Spleen (tissue), 11 donors: ENCODE measurements around the gene SLC16A3. TPM values are rescaled to one million over a fixed set of nuclear protein-coding genes. Genes with fewer than 3 reads are reported as not detected.

ENCODE experiments used
- DNase-seq: peaks from one replicate; pipeline ENCODE4 v3.0.0-alpha.2; 2020
- H3K27ac ChIP-seq, 8 donors: fragments of 200-600 bp; sonication (generic) in 7 of 8; 1 replicate in 4 of 8; 2 replicates in 4 of 8; pipeline versions ENCODE4 v1.5.0 to v1.8.0; 2016 to 2021; ENCODE audit warnings: inconsistent platforms in 4 of 8, mild to moderate bottlenecking in 4 of 8, moderate library complexity in 1 of 8
- H3K27me3 ChIP-seq, 7 donors: fragments of 200-600 bp; sonication (generic) in 6 of 7; replicated peaks in 1 of 7; 1 replicate in 4 of 7; 2 replicates in 3 of 7; pipeline versions ENCODE4 v1.5.0 to v1.8.0; 2016 to 2021; ENCODE audit warnings: inconsistent platforms in 3 of 7, mild to moderate bottlenecking in 1 of 7
- H3K36me3 ChIP-seq, 6 donors: fragments of 200-600 bp; sonication (generic) in 5 of 6; 1 replicate in 4 of 6; 2 replicates in 2 of 6; pipeline versions ENCODE4 v1.5.0 to v1.8.0; 2016 to 2021; ENCODE audit warnings: inconsistent platforms in 2 of 6
- H3K4me1 ChIP-seq, 6 donors: fragments of 200-600 bp; sonication (generic) in 5 of 6; 1 replicate in 3 of 6; 2 replicates in 3 of 6; pipeline versions ENCODE4 v1.5.0 to v1.8.0; 2016 to 2021; ENCODE audit warnings: inconsistent platforms in 3 of 6
- H3K4me3 ChIP-seq, 8 donors: fragments of 200-600 bp; sonication (generic) in 7 of 8; 1 replicate in 4 of 8; 2 replicates in 4 of 8; pipeline versions ENCODE4 v1.5.0 to v1.8.0; 2016 to 2021; ENCODE audit warnings: inconsistent platforms in 4 of 8, mild to moderate bottlenecking in 4 of 8, moderate library complexity in 2 of 8
- H3K9me3 ChIP-seq, 8 donors: fragments of 200-600 bp; sonication (generic) in 7 of 8; 1 replicate in 4 of 8; 2 replicates in 4 of 8; pipeline versions ENCODE4 v1.5.0 to v1.8.0; 2016 to 2021; ENCODE audit warnings: inconsistent platforms in 4 of 8
- CTCF ChIP-seq, 11 experiments: fragments of 200-600 bp in 7 of 11; fragments of 450-650 bp in 4 of 11; sonication (generic) in 4 of 11; IDR thresholded peaks in 8 of 11; conservative IDR thresholded peaks in 3 of 11; 1 replicate in 7 of 11; 2 replicates in 4 of 11; pipeline versions ENCODE4 v1.4.0 to v1.8.0; 2016 to 2021; ENCODE audit warnings: antibody characterized with exemption in 11 of 11, inconsistent platforms in 4 of 11, mild to moderate bottlenecking in 1 of 11
- POLR2A ChIP-seq, 3 donors: fragments of 450-650 bp; IDR thresholded peaks; one replicate each; pipeline ENCODE4 v1.5.1; 2017; ENCODE audit warnings: antibody characterized with exemption in 3 of 3, mild to moderate bottlenecking in 1 of 3
- POLR2AphosphoS5 ChIP-seq, 3 donors: sonication (generic); formaldehyde crosslinking; IDR thresholded peaks; one replicate each; pipeline ENCODE4 v1.5.1; 2017; ENCODE audit warnings: antibody characterized with exemption in 3 of 3
- WGBS, 5 donors: extraction: QIAGEN DNeasy Blood & Tissue Kit in 3 of 5; methylation state at CpG; one replicate each; pipeline versions ENCODE4 v1.1.5 to v1.1.7; 2013 to 2018; 5-methylcytosine and 5-hydroxymethylcytosine counted together
- intact Hi-C: fragments of 100-400 bp; cut with DNase I; formaldehyde crosslinking; loops from one replicate; pipeline ENCODE4 v1.15.0; 2023; ENCODE audit warnings: low total_unique reads
- polyA plus RNA-seq, 3 donors: library from polyadenylated mRNA; stranded (reverse); fragments of 200-250 nt; gene quantifications; one replicate each; pipeline ENCODE4 v1.2.1, GENCODE V29; 2013
- total RNA-seq, 7 donors: library from RNA; depleted of rRNA in 3 of 7; stranded (reverse); fragments of >200 nt in 3 of 7; fragmentation: NEBNext Ultra II Directional in 4 of 7; extraction: Animal tissue kit (Norgen Biotek cat#: 25700) in 4 of 7; gene quantifications; one replicate each; pipeline versions ENCODE4 v1.1.0 to v1.2.1, GENCODE V29; 2016 to 2021
- donor health status: healthy with polysubstance abuse.
- donor health status: DM: no; HTN: no; CAD: no; lungs with moderate emphysema.
- donor health status: DM: no; HTN: no; CAD: no.
- donor health status: Bipolar disorder and iron deficiency.
- donor health status: healthy.
- donor health status: DM: no; HTN: no; CAD: no.
- donor health status: DM: yes; HTN: yes; CAD: no.

Gene SLC16A3
- total and polyA plus RNA-seq, 10 donors: 11.1 to 185 (median 74.0) TPM

GRCh38 chr17:82180776-82181528 lies 47.9 kb upstream of the SLC16A3 start:
- WGBS, 5 donors: 94 to 98% (median 95%) methylated on average over 22 to 31 of the region's 31 CpGs

GRCh38 chr17:82184761-82185160 lies 44.1 kb upstream of the SLC16A3 start:
- Histone ChIP-seq H3K4me1 (no peaks in the 10 kb centered on the region), H3K4me3 (no peak overlapping the region), H3K27ac (no peak overlapping the region), H3K27me3 (no peaks in the 10 kb centered on the region), H3K9me3 (no peaks in the 10 kb centered on the region), H3K36me3 (peaks cover 0 to 64% (median 16%) of the 10 kb centered on the region in 6 donors)
- TF ChIP-seq POLR2A (IDR thresholded peaks at IDR 0.05) (no peak), POLR2AphosphoS5 (IDR thresholded peaks at IDR 0.05) (no peak), CTCF (IDR thresholded peaks at IDR 0.05 in 8 of 11, conservative IDR thresholded peaks at IDR 0.05 in 3 of 11) (no peak)
- no peak for DNase-seq
- intact Hi-C loops: no loop called here
- WGBS, 5 donors: 87 to 95% (median 94%) methylated on average over 5 of the region's 5 CpGs

More at GRCh38 chr17:82180776-82181528, 47.9 kb upstream of the SLC16A3 start:
- Histone ChIP-seq H3K4me3 (no peak overlapping the region), H3K4me1 (no peaks in the 10 kb centered on the region), H3K9me3 (no peaks in the 10 kb centered on the region), H3K36me3 (peaks cover 0 to 73% (median 16%) of the 10 kb centered on the region in 6 donors), H3K27ac (no peak overlapping the region), H3K27me3 (no peaks in the 10 kb centered on the region)
- intact Hi-C loops: no loop called here
- TF ChIP-seq POLR2A (IDR thresholded peaks at IDR 0.05) (no peak), POLR2AphosphoS5 (IDR thresholded peaks at IDR 0.05) (no peak)
- DNase-seq: no peak

- H3K36me3 ChIP-seq: peaks cover 0 to 53% (median 16%) of the 10 kb centered on the region in 6 donors
- no peak overlapping the region for H3K4me3 ChIP-seq
- TF ChIP-seq POLR2AphosphoS5 (IDR thresholded peaks at IDR 0.05) (no peak), CTCF (IDR thresholded peaks at IDR 0.05 in 8 of 11, conservative IDR thresholded peaks at IDR 0.05 in 3 of 11) (no peak), POLR2A (IDR thresholded peaks at IDR 0.05) (no peak)
- WGBS, 5 donors: 89 to 98% (median 93%) methylated on average over 15 of the region's 15 CpGs
- no peaks in the 10 kb centered on the region for H3K27me3 ChIP-seq
- H3K27ac ChIP-seq: no peak overlapping the region
- H3K4me1 ChIP-seq: no peaks in the 10 kb centered on the region
- no peaks in the 10 kb centered on the region for H3K9me3 ChIP-seq
- DNase-seq: no peak
- intact Hi-C loops: no loop called here
Observed at GRCh38 chr17:82186221-82186620, 42.6 kb upstream of the SLC16A3 start.

- Histone ChIP-seq H3K4me1 (no peaks in the 10 kb centered on the region), H3K36me3 (peaks cover 0 to 46% (median 18%) of the 10 kb centered on the region in 6 donors), H3K4me3 (no peak overlapping the region), H3K27me3 (no peaks in the 10 kb centered on the region), H3K27ac (no peak overlapping the region), H3K9me3 (no peaks in the 10 kb centered on the region)
- no peak for TF ChIP-seq POLR2A (IDR thresholded peaks at IDR 0.05)
- no peak for TF ChIP-seq POLR2AphosphoS5 (IDR thresholded peaks at IDR 0.05)
- TF ChIP-seq CTCF (IDR thresholded peaks at IDR 0.05 in 8 of 11, conservative IDR thresholded peaks at IDR 0.05 in 3 of 11): no peak
- DNase-seq: no peak
- 91 to 97% (median 96%) methylated on average over 8 to 23 of the region's 23 CpGs for WGBS, 5 donors
- intact Hi-C loops: no loop called here
Observed at GRCh38 chr17:82187500-82187899, 41.3 kb upstream of the SLC16A3 start.
